SJCRH30 (cell line): ENCODE data around the gene KIF26B. TPM values are rescaled to one million over a fixed set of nuclear protein-coding genes. Genes with fewer than 3 reads are reported as not detected.
"Not testable (repeated sequence)": the region's sequence is repeated elsewhere in the genome, so short reads cannot be mapped to it uniquely, and the experiment has no call there.

Experiments
- DNase-seq, 2 experiments: peaks; one replicate each; pipeline ENCODE4 v3.0.0-alpha.2; 2015 to 2020
- H3K27ac ChIP-seq: fragments of 250-450 bp; sonication (Bioruptor Pico); 2 replicates; pipeline ENCODE4 v1.5.1; 2020; ENCODE audit warnings: mild to moderate bottlenecking, moderate library complexity
- H3K27me3 ChIP-seq: fragments of 250-450 bp; sonication (Bioruptor Pico); 2 replicates; pipeline ENCODE4 v1.5.1; 2020; ENCODE audit warnings: mild to moderate bottlenecking, moderate library complexity
- H3K36me3 ChIP-seq: fragments of 250-450 bp; sonication (Bioruptor Pico); 2 replicates; pipeline ENCODE4 v1.5.1; 2020; ENCODE audit warnings: mild to moderate bottlenecking, moderate library complexity
- H3K4me1 ChIP-seq: fragments of 250-450 bp; sonication (Bioruptor Pico); 2 replicates; pipeline ENCODE4 v1.5.1; 2020; ENCODE audit warnings: mild to moderate bottlenecking, moderate library complexity
- H3K4me3 ChIP-seq: fragments of 250-450 bp; sonication (Bioruptor Pico); 2 replicates; pipeline ENCODE4 v1.5.1; 2020; ENCODE audit warnings: mild to moderate bottlenecking, moderate library complexity
- H3K9me3 ChIP-seq: fragments of 250-450 bp; sonication (Bioruptor Pico); replicated peaks from 2 replicates; pipeline ENCODE4 v1.5.1; 2020; ENCODE audit warnings: mild to moderate bottlenecking, moderate library complexity
- total RNA-seq: library from RNA; depleted of rRNA; stranded (reverse); fragments of >200 nt; shearing (Covaris generic); gene quantifications from 2 replicates; pipeline ENCODE4 v1.2.3, GENCODE V29; 2014

Gene KIF26B
- total RNA-seq, 1 experiment from 2014 or later = 14.4 TPM

- no peaks in the 10 kb centered on the region for H3K36me3 ChIP-seq
- H3K9me3 ChIP-seq = no peaks in the 10 kb centered on the region; the same call in 1 of the 2 replicates
- peak; percentile 61 to 71 for DNase-seq
- H3K27ac ChIP-seq = peak overlapping the region; percentile 40
- H3K4me1 ChIP-seq = peaks cover 19% of the 10 kb centered on the region
- no peak overlapping the region for H3K4me3 ChIP-seq
- H3K27me3 ChIP-seq = no peaks in the 10 kb centered on the region
Measured at GRCh38 chr1:245715291-245715701, 560.5 kb downstream of the KIF26B start.

GRCh38 chr1:245715970-245716369 is 561.2 kb downstream of the KIF26B start:
- peak; percentile 9 to 33 for DNase-seq
- H3K4me1 ChIP-seq = peaks cover 19% of the 10 kb centered on the region
- no peaks in the 10 kb centered on the region for H3K27me3 ChIP-seq
- no peaks in the 10 kb centered on the region for H3K36me3 ChIP-seq
- peak overlapping the region; percentile 40 for H3K27ac ChIP-seq
- H3K9me3 ChIP-seq = no peaks in the 10 kb centered on the region; the same call in 1 of the 2 replicates
- H3K4me3 ChIP-seq = no peak overlapping the region

GRCh38 chr1:245716561-245716960 is 561.8 kb downstream of the KIF26B start:
- H3K27ac ChIP-seq = peak overlapping the region; percentile 40; the same call in 1 of the 2 replicates
- peaks cover 19% of the 10 kb centered on the region for H3K4me1 ChIP-seq
- no peaks in the 10 kb centered on the region for H3K27me3 ChIP-seq
- no peaks in the 10 kb centered on the region; the same call in 1 of the 2 replicates for H3K9me3 ChIP-seq
- DNase-seq = peak in 1 of 2 experiments; percentile 5
- no peak overlapping the region for H3K4me3 ChIP-seq
- no peaks in the 10 kb centered on the region for H3K36me3 ChIP-seq

- no peaks in the 10 kb centered on the region; the same call in 1 of the 2 replicates for H3K9me3 ChIP-seq
- DNase-seq = no peak
- no peaks in the 10 kb centered on the region for H3K27me3 ChIP-seq
- H3K36me3 ChIP-seq = no peaks in the 10 kb centered on the region
- H3K27ac ChIP-seq = no peak overlapping the region
- H3K4me3 ChIP-seq = no peak overlapping the region
- peaks cover 19% of the 10 kb centered on the region for H3K4me1 ChIP-seq
Measured at GRCh38 chr1:245717611-245718010, 562.8 kb downstream of the KIF26B start.

GRCh38 chr1:245718123-245718522 is 563.3 kb downstream of the KIF26B start:
- no peaks in the 10 kb centered on the region for H3K36me3 ChIP-seq
- H3K9me3 ChIP-seq = no peaks in the 10 kb centered on the region; the same call in 1 of the 2 replicates
- no peak overlapping the region for H3K27ac ChIP-seq
- peaks cover 19% of the 10 kb centered on the region for H3K4me1 ChIP-seq
- no peaks in the 10 kb centered on the region for H3K27me3 ChIP-seq
- H3K4me3 ChIP-seq = no peak overlapping the region
- DNase-seq = no peak

- no peak for DNase-seq
- no peaks in the 10 kb centered on the region for H3K27me3 ChIP-seq
- H3K36me3 ChIP-seq = no peaks in the 10 kb centered on the region
- no peaks in the 10 kb centered on the region; the same call in 1 of the 2 replicates for H3K9me3 ChIP-seq
- H3K4me1 ChIP-seq = peaks cover 19% of the 10 kb centered on the region
- H3K27ac ChIP-seq = no peak overlapping the region
- H3K4me3 ChIP-seq = no peak overlapping the region
Measured at GRCh38 chr1:245718951-245719350, 564.2 kb downstream of the KIF26B start.

- no peak overlapping the region for H3K4me3 ChIP-seq
- H3K36me3 ChIP-seq = no peaks in the 10 kb centered on the region
- H3K4me1 ChIP-seq = peaks cover under 1% of the 10 kb centered on the region
- no peak overlapping the region for H3K27ac ChIP-seq
- H3K9me3 ChIP-seq = no peaks in the 10 kb centered on the region; the same call in 1 of the 2 replicates
- DNase-seq = no peak
- no peaks in the 10 kb centered on the region for H3K27me3 ChIP-seq
Measured at GRCh38 chr1:245721488-245721887, 566.7 kb downstream of the KIF26B start.

GRCh38 chr1:245728035-245728434 is 573.2 kb downstream of the KIF26B start:
- H3K36me3 ChIP-seq, H3K27ac ChIP-seq, H3K9me3 ChIP-seq, H3K4me3 ChIP-seq, H3K27me3 ChIP-seq, DNase-seq, H3K4me1 ChIP-seq: not testable (repeated sequence)

- no peaks in the 10 kb centered on the region for H3K9me3 ChIP-seq
- H3K27me3 ChIP-seq = no peaks in the 10 kb centered on the region
- H3K4me3 ChIP-seq = no peak overlapping the region
- H3K4me1 ChIP-seq = no peaks in the 10 kb centered on the region
- H3K36me3 ChIP-seq = no peaks in the 10 kb centered on the region
- DNase-seq = no peak
- no peak overlapping the region for H3K27ac ChIP-seq
Measured at GRCh38 chr1:245730801-245731200, 576.0 kb downstream of the KIF26B start.

- H3K36me3 ChIP-seq, DNase-seq, H3K9me3 ChIP-seq, H3K27ac ChIP-seq, H3K27me3 ChIP-seq, H3K4me3 ChIP-seq: not testable (repeated sequence)
- peaks cover 12% of the 10 kb centered on the region; the same call in 1 of the 2 replicates for H3K4me1 ChIP-seq
Measured at GRCh38 chr1:245740336-245740735, 585.6 kb downstream of the KIF26B start.

GRCh38 chr1:245742896-245743295 is 588.1 kb downstream of the KIF26B start:
- DNase-seq = peak; percentile 61 to 62
- Histone ChIP-seq H3K4me1 (peaks cover 12% of the 10 kb centered on the region; the same call in 1 of the 2 replicates), H3K27ac (peak overlapping the region; percentile 11; the same call in 1 of the 2 replicates), H3K36me3 (no peaks in the 10 kb centered on the region), H3K4me3 (peak overlapping the region; percentile 35), H3K9me3 (no peaks in the 10 kb centered on the region; the same call in 1 of the 2 replicates), H3K27me3 (no peaks in the 10 kb centered on the region)

- Histone ChIP-seq H3K27me3 (no peaks in the 10 kb centered on the region), H3K9me3 (no peaks in the 10 kb centered on the region; the same call in 1 of the 2 replicates), H3K27ac (no peak overlapping the region), H3K36me3 (no peaks in the 10 kb centered on the region), H3K4me1 (peaks cover 3% of the 10 kb centered on the region; the same call in 1 of the 2 replicates), H3K4me3 (no peak overlapping the region)
- DNase-seq = no peak
Measured at GRCh38 chr1:245748240-245748639, 593.5 kb downstream of the KIF26B start.

GRCh38 chr1:245748646-245749045 is 593.9 kb downstream of the KIF26B start:
- DNase-seq = no peak
- peaks cover 1% of the 10 kb centered on the region; the same call in 1 of the 2 replicates for H3K4me1 ChIP-seq
- H3K9me3 ChIP-seq = no peaks in the 10 kb centered on the region; the same call in 1 of the 2 replicates
- no peak overlapping the region for H3K27ac ChIP-seq
- no peak overlapping the region for H3K4me3 ChIP-seq
- H3K27me3 ChIP-seq = no peaks in the 10 kb centered on the region
- H3K36me3 ChIP-seq = no peaks in the 10 kb centered on the region

GRCh38 chr1:245749053-245749452 is 594.3 kb downstream of the KIF26B start:
- no peak for DNase-seq
- H3K4me1 ChIP-seq = no peaks in the 10 kb centered on the region
- no peaks in the 10 kb centered on the region for H3K36me3 ChIP-seq
- no peak overlapping the region for H3K27ac ChIP-seq
- no peak overlapping the region for H3K4me3 ChIP-seq
- no peaks in the 10 kb centered on the region for H3K27me3 ChIP-seq
- H3K9me3 ChIP-seq = no peaks in the 10 kb centered on the region; the same call in 1 of the 2 replicates

GRCh38 chr1:245750261-245750660 is 595.5 kb downstream of the KIF26B start:
- no peak for DNase-seq
- Histone ChIP-seq H3K4me1 (no peaks in the 10 kb centered on the region), H3K27me3 (no peaks in the 10 kb centered on the region)

GRCh38 chr1:245751116-245751515 is 596.3 kb downstream of the KIF26B start:
- Histone ChIP-seq H3K4me1 (no peaks in the 10 kb centered on the region), H3K27me3 (no peaks in the 10 kb centered on the region), H3K36me3 (no peaks in the 10 kb centered on the region), H3K4me3 (no peak overlapping the region), H3K9me3 (no peaks in the 10 kb centered on the region; the same call in 1 of the 2 replicates), H3K27ac (no peak overlapping the region)
- no peak for DNase-seq

More at GRCh38 chr1:245750261-245750660, 595.5 kb downstream of the KIF26B start:
- H3K9me3 ChIP-seq = no peaks in the 10 kb centered on the region; the same call in 1 of the 2 replicates
- H3K4me3 ChIP-seq = no peak overlapping the region
- H3K36me3 ChIP-seq = no peaks in the 10 kb centered on the region
- H3K27ac ChIP-seq = no peak overlapping the region
